Measurements from ENCODE around the gene MT2A.

MT2A gene

GRCh38 chr16:56574625-56575024 is 33.8 kb upstream of the MT2A start:
- TF ChIP-seq TEAD4 (IDR thresholded peaks at IDR 0.05) = no peak
- TF ChIP-seq EP300 (IDR thresholded peaks at IDR 0.05; ENCODE audit: borderline replicate concordance) = no peak

GRCh38 chr16:56576585-56577299 is 31.6 kb upstream of the MT2A start:
- TF ChIP-seq EGR1 (IDR thresholded peaks at IDR 0.05) (no peak), RAD21 (IDR thresholded peaks at IDR 0.05; ENCODE audit: low read depth) (peak; percentile 98), EP300 (IDR thresholded peaks at IDR 0.05; ENCODE audit: borderline replicate concordance) (no peak), CREB1 (IDR thresholded peaks at IDR 0.05; ENCODE audit: low read depth) (no peak), TEAD4 (IDR thresholded peaks at IDR 0.05) (no peak), YY1 (IDR thresholded peaks at IDR 0.05; ENCODE audit: low read depth) (no peak), MAX (IDR thresholded peaks at IDR 0.05) (peak; percentile 6; the same call in 1 of the 2 replicates), ZBTB7A (IDR thresholded peaks at IDR 0.05; ENCODE audit: low read depth) (no peak)

- TF ChIP-seq NFIC (IDR thresholded peaks at IDR 0.05) (no peak), ZBTB7A (IDR thresholded peaks at IDR 0.05; ENCODE audit: low read depth) (no peak), RAD21 (IDR thresholded peaks at IDR 0.05; ENCODE audit: low read depth) (no peak), REST (IDR thresholded peaks at IDR 0.05; ENCODE audit: low read depth) (no peak)
Measured at GRCh38 chr16:56577300-56577625, 31.1 kb upstream of the MT2A start.

- TF ChIP-seq REST (IDR thresholded peaks at IDR 0.05; ENCODE audit: low read depth) (no peak), EGR1 (IDR thresholded peaks at IDR 0.05) (no peak), NFIC (IDR thresholded peaks at IDR 0.05) (no peak), MAX (IDR thresholded peaks at IDR 0.05) (no peak), FOXM1 (IDR thresholded peaks at IDR 0.05; ENCODE audit: borderline replicate concordance, low read depth) (no peak), TAF1 (IDR thresholded peaks at IDR 0.05; ENCODE audit: low read depth) (no peak), CEBPB (IDR thresholded peaks at IDR 0.05) (no peak), EP300 (IDR thresholded peaks at IDR 0.05; ENCODE audit: borderline replicate concordance) (no peak), YY1 (IDR thresholded peaks at IDR 0.05; ENCODE audit: low read depth) (no peak), ZBTB7A (IDR thresholded peaks at IDR 0.05; ENCODE audit: low read depth) (no peak), TEAD4 (IDR thresholded peaks at IDR 0.05) (no peak), TCF12 (IDR thresholded peaks at IDR 0.05; ENCODE audit: low read depth) (no peak), USF1 (IDR thresholded peaks at IDR 0.05) (no peak), RAD21 (IDR thresholded peaks at IDR 0.05; ENCODE audit: low read depth) (no peak), CREB1 (IDR thresholded peaks at IDR 0.05; ENCODE audit: low read depth) (no peak)
Measured at GRCh38 chr16:56580391-56581048, 27.9 kb upstream of the MT2A start.

- no peak for TF ChIP-seq REST (IDR thresholded peaks at IDR 0.05; ENCODE audit: low read depth)
- TF ChIP-seq YY1 (IDR thresholded peaks at IDR 0.05; ENCODE audit: low read depth) = no peak
- no peak for TF ChIP-seq TEAD4 (IDR thresholded peaks at IDR 0.05)
- TF ChIP-seq EP300 (IDR thresholded peaks at IDR 0.05; ENCODE audit: borderline replicate concordance) = no peak
- TF ChIP-seq TAF1 (IDR thresholded peaks at IDR 0.05; ENCODE audit: low read depth) = no peak
- no peak for TF ChIP-seq FOXM1 (IDR thresholded peaks at IDR 0.05; ENCODE audit: borderline replicate concordance, low read depth)
- no peak for TF ChIP-seq USF1 (IDR thresholded peaks at IDR 0.05)
- TF ChIP-seq ZBTB7A (IDR thresholded peaks at IDR 0.05; ENCODE audit: low read depth) = no peak
- no peak for TF ChIP-seq CREB1 (IDR thresholded peaks at IDR 0.05; ENCODE audit: low read depth)
- no peak for TF ChIP-seq TCF12 (IDR thresholded peaks at IDR 0.05; ENCODE audit: low read depth)
- no peak for TF ChIP-seq CEBPB (IDR thresholded peaks at IDR 0.05)
- TF ChIP-seq NFIC (IDR thresholded peaks at IDR 0.05) = no peak
- TF ChIP-seq MAX (IDR thresholded peaks at IDR 0.05) = no peak
- TF ChIP-seq RAD21 (IDR thresholded peaks at IDR 0.05; ENCODE audit: low read depth) = no peak
- no peak for TF ChIP-seq EGR1 (IDR thresholded peaks at IDR 0.05)
Measured at GRCh38 chr16:56583351-56584168, 24.8 kb upstream of the MT2A start.
